Activated naive CD4-positive, alpha-beta T cell treated with anti-CD3 and anti-CD28 coated beads, Interleukin-2, amount 50 U/mL, for 24 hours (primary cell): ENCODE results near the gene RBPJ.

ENCODE experiments used
- H3K27ac Mint-ChIP-seq: one replicate; pipeline ENCODE4 v1.8.0; 2021; ENCODE audit warnings: mild to moderate bottlenecking, mixed read lengths
- H3K27me3 Mint-ChIP-seq: one replicate; pipeline ENCODE4 v1.8.0; 2021; ENCODE audit warnings: mixed read lengths
- H3K36me3 Mint-ChIP-seq: one replicate; pipeline ENCODE4 v1.8.0; 2021; ENCODE audit warnings: mixed read lengths
- H3K4me1 Mint-ChIP-seq: one replicate; pipeline ENCODE4 v1.8.0; 2021; ENCODE audit warnings: mixed read lengths
- H3K4me3 Mint-ChIP-seq: one replicate; pipeline ENCODE4 v1.8.0; 2021; ENCODE audit warnings: mild to moderate bottlenecking, mixed read lengths
- H3K9me3 Mint-ChIP-seq: one replicate; pipeline ENCODE4 v1.8.0; 2021; ENCODE audit warnings: mixed read lengths

The RBPJ gene

DNA sequence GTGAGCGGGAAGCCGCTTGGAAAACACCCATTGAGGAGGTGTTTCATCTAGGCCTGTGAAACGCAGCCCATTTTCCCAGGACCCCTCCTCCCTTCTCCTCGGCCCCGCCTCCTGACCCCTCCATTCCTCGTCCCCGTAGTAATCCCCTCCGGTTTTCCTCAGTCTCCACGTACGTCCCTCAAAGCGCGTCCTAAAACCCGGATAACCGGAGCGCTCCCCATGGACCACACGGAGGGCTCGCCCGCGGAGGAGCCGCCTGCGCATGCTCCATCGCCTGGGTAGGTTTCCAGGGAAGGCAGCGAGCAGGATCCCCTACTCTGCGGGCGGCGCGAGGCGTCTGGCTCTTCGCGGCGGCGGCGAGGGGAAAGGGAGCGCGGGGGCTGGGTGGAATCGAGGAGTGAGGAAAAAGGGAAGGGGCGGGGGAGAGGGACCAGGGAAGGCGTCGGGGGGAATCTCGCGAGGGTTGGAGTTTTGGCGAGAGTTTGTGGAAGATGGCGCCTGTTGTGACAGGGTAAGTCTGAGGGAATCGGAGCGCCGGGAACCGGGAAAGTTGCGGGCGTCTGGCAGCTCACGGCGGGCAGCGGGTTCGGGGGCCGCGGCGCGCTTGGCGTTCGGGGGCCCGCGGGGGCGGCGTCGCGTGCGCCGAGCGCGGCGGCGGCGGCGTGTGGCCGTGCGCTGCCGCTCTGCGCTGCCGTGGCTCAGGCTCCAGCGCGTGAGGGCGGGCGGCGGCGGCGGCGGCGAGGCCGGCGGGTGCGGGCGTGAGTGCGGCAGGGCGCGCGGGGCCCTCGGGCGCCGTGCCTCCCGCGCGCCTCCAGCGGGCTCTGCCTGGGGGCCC lies at the start of gene RBPJ:
Gene RBPJ (plus strand): TSS at position 477 of the 835 bp plus-strand sequence. CDS start 15 bp downstream, at position 492.
- H3K27ac Mint-ChIP-seq = peak within 1 kb of the TSS; percentile 100
- H3K9me3 Mint-ChIP-seq = peaks cover 4% of the 10 kb centered on the region
- H3K27me3 Mint-ChIP-seq = no peaks in the 10 kb centered on the region
- H3K4me1 Mint-ChIP-seq = peaks cover 47% of the 10 kb centered on the region
- H3K36me3 Mint-ChIP-seq = peaks cover 11% of the 10 kb centered on the region
- H3K4me3 Mint-ChIP-seq = peak within 1 kb of the TSS; percentile 99

DNA sequence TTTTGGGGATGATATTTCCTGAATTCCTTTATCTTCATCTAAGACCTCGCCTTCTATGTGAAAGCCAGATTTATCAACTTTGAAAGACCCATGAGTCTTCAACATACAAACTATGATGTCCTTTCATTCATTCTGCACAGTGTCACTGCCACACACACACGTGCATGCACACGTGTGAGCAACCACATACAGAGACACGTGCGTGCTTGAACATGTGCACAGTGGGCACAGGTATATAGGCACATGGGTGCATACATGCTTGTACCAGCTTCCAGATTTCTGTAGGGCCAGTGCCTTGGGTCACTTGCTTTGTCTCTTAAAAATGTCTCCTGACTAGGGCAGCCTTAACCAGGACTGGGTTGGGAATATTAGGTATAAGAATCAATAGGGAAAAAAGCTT lies 49.1 kb upstream of the RBPJ start:
- Mint-ChIP-seq H3K4me3 (no peak overlapping the region), H3K27ac (no peak overlapping the region), H3K4me1 (peaks cover 17% of the 10 kb centered on the region), H3K36me3 (no peaks in the 10 kb centered on the region), H3K9me3 (no peaks in the 10 kb centered on the region), H3K27me3 (peaks cover 1% of the 10 kb centered on the region)

DNA sequence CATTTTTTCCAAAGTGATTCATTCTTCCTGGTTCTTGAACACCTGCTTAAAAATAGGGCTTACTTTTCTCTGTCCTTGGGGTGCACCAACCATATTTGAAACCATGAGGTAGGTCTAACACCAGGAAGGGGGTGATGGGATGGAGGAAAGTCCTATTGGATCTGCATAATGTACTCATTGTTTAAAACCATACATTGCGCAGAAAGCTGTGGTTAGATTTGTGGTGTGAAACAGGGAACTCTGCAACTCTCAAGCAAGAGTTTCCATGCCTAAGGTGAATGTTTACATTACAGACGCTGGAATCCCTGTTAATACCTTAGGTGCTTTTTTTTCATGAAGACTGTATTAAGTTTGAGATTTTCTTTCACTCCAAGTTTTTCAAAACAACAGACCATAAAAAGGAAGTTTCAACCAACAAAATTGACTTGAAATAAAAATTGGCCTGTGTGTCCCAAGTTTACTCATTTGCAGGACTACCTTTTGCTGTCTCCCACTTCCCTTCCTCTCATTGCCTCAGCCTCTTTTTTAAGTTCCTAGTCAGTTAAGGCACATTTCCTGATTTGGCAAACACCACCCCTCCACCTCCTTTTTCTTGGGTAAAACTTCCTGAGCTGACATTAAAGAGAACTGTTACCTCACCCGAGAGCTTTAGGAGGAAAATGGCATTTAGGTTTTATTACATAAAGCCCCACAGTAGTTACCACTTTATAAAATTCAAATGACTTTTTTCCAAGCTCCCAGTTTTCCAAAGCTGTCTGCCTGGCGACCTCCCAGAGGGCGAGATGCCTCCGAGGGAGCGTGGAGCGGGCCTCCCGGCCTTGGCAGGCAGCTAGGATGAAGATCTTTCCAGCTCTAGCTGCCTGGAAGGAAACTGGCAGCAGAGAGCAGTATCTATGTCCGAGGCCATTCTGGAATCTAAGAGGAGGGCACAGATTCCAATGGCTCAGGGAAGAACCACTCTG lies 47.9 kb upstream of the RBPJ start:
- H3K4me3 Mint-ChIP-seq = no peak overlapping the region
- no peaks in the 10 kb centered on the region for H3K9me3 Mint-ChIP-seq
- H3K36me3 Mint-ChIP-seq = no peaks in the 10 kb centered on the region
- peaks cover 1% of the 10 kb centered on the region for H3K27me3 Mint-ChIP-seq
- H3K27ac Mint-ChIP-seq = peak overlapping the region; percentile 85
- peaks cover 17% of the 10 kb centered on the region for H3K4me1 Mint-ChIP-seq

DNA sequence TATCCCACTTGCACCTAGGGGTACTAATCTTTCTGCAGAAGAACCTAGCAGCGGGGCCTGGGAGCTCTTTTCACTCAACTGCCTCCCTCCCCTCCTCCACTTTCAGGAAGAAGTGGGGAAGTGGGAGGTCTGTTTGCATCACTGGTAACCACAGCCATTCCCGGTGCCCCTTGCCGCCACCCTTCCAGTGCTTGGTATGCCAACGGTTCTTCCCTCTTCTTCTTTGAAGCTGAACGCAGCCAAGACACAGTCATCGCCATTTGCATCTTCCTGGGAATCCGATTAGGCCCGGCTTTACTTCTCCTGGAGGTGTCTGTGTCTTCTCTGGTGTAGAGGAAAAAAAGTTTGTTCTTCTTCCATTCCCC lies 47.2 kb upstream of the RBPJ start:
- Mint-ChIP-seq H3K36me3 (no peaks in the 10 kb centered on the region), H3K9me3 (no peaks in the 10 kb centered on the region), H3K27ac (no peak overlapping the region)

DNA sequence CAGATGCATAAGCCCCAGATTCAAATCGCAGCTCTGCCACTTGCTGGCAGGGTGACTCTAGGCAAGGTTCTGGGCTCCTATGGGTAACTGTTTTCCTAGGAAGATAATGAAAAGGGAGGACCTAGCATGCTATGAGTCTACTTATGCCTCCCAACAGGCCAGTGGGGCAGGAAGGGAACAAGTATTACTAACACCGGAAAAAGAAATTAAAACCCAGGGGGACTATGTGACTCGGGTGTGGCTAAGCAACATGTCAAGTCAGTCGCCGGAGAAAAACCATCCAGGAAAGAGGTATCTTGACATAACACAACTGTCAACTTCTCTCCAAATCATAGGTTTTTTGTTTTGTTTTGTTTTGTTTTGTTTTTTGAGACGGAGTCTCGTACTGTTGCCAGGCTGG lies 45.5 kb upstream of the RBPJ start:
- H3K27ac Mint-ChIP-seq = no peak overlapping the region
- H3K9me3 Mint-ChIP-seq = no peaks in the 10 kb centered on the region
- no peaks in the 10 kb centered on the region for H3K36me3 Mint-ChIP-seq
- H3K4me3 Mint-ChIP-seq = no peak overlapping the region
- H3K27me3 Mint-ChIP-seq = peaks cover 1% of the 10 kb centered on the region
- peaks cover 17% of the 10 kb centered on the region for H3K4me1 Mint-ChIP-seq

More for the DNA sequence above, 47.2 kb upstream of the RBPJ start:
- Mint-ChIP-seq H3K4me3 (no peak overlapping the region), H3K27me3 (peaks cover 1% of the 10 kb centered on the region), H3K4me1 (peaks cover 17% of the 10 kb centered on the region)

DNA sequence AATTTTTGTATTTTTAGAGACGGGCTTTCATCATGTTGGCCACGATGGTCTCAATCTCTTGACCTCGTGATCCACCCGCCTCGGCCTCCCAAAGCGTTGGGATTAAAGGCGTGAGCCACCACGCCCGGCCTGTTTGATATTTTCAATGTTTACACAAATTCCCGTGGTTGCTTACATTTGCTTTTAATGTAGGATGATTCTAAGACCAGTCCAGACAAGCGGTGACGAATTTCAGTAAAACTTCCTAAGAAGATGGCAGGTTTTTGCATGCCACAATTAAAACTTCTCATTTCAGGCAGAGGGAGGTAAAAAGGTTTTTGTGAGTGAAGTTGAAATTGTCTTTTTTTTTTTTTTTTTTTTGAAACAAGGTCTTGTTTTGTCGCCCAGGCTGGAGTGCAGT lies 41.4 kb upstream of the RBPJ start:
- Mint-ChIP-seq H3K36me3 (no peaks in the 10 kb centered on the region), H3K4me1 (no peaks in the 10 kb centered on the region), H3K4me3 (no peak overlapping the region), H3K27ac (no peak overlapping the region), H3K9me3 (no peaks in the 10 kb centered on the region), H3K27me3 (no peaks in the 10 kb centered on the region)

DNA sequence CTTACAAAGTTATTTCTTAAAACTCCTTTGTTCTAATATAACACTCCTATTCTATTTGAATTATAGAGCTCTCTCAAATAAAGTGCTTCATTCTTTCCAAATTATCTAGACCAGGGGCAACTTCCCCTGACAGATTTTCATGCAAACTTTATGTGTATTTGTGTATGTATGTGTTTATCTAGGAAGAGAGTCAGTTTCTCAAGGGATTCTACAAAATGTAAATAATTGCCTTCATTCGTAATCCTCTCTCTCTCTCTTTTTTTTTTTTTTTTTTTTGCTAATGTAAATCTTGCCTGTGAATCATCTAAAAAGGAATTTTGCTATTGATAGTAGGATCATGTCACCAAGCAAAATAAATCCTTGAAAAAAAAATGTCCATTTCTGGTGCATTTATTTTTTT lies 38.9 kb upstream of the RBPJ start:
- Mint-ChIP-seq H3K4me1 (no peaks in the 10 kb centered on the region), H3K27me3 (no peaks in the 10 kb centered on the region), H3K36me3 (no peaks in the 10 kb centered on the region), H3K9me3 (no peaks in the 10 kb centered on the region), H3K4me3 (no peak overlapping the region), H3K27ac (no peak overlapping the region)

DNA sequence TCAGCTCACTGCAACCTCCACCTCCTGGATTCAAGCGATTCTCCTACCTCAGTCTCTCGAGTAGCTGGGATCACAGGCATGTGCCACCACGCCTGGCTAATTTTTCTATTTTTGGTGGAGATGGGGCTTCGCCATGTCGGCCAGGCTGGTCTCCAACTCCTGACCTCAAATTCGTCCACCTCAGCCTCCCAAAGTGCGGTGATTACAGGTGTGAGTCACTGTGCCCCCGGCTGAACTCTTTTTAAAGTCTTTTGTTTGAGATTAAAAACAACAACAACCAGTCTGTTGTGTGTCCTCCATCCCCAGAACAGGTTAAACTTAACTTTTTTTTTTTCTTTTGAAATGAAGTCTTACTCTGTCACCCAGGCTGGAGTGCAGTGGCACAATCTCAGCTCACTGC lies 36.3 kb upstream of the RBPJ start:
- Mint-ChIP-seq H3K9me3 (no peaks in the 10 kb centered on the region), H3K36me3 (no peaks in the 10 kb centered on the region), H3K4me1 (peaks cover 6% of the 10 kb centered on the region), H3K27me3 (no peaks in the 10 kb centered on the region), H3K4me3 (no peak overlapping the region), H3K27ac (no peak overlapping the region)

DNA sequence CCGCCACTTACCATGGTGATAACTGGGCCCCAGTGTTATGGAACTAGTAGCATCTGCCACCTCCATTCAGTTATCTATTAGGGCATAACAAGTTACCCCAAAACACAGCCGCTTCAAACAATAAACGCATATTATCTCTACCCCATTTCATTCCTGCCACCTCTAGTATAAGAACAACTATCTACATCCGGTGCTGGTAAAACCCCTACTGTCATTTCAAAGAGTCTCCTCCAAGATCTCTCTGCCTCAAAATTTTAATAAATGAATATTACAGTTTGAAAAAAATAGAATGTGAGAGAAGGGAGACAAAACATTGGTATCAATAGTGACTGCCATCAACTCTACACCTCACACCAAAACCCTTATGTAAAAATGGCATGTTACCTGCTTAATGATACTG lies 35.5 kb upstream of the RBPJ start:
- Mint-ChIP-seq H3K27ac (no peak overlapping the region), H3K27me3 (no peaks in the 10 kb centered on the region), H3K9me3 (no peaks in the 10 kb centered on the region), H3K4me1 (peaks cover 6% of the 10 kb centered on the region), H3K36me3 (no peaks in the 10 kb centered on the region), H3K4me3 (no peak overlapping the region)

DNA sequence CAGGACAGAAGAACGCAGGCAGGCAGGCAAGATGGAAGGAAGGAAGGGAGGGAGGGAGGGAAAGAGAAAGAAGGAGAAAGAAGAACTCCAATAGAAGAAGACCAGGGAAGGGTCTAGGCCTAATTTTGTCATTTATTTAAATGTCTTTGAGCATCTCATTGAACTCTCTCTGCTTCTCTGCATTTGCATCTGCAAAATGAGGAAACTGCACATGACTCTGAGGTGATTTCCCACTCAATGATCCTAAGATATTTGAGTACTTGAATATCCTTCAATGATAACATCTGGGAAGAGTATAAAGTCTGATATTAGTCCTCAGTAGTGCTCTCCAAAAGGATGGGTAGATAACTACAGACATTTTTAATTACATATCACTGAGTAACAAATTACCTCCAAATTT lies 33.1 kb upstream of the RBPJ start:
- no peak overlapping the region for H3K4me3 Mint-ChIP-seq
- H3K27ac Mint-ChIP-seq = no peak overlapping the region
- H3K4me1 Mint-ChIP-seq = peaks cover 6% of the 10 kb centered on the region
- no peaks in the 10 kb centered on the region for H3K36me3 Mint-ChIP-seq
- no peaks in the 10 kb centered on the region for H3K27me3 Mint-ChIP-seq
- H3K9me3 Mint-ChIP-seq = no peaks in the 10 kb centered on the region

DNA sequence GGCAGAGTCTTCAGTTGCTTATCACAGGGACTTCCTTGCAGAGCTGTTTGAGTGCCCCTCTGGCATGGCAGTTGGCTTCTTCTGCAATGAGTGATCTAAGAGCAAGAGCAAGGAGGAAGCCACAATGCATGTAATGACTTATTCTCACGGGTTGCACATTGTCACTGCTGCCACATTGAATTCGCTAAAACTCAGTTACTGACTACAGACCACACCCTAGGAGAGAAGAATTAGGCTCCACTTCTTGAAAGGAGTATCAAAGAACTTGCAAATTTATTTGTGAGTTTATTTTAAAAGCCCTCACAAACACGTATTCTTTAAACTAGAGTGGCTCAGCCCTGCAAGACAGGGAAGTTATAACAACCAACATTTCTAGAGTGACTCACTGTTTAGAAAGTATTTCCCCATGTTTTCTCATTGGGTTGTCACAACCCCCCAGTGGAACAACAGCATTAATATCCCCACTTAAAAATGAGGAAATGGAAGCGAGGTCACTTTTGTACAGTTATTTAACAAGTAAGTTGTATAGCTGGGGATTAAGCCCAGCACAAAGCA lies 32.4 kb upstream of the RBPJ start:
- Mint-ChIP-seq H3K36me3 (no peaks in the 10 kb centered on the region), H3K27me3 (no peaks in the 10 kb centered on the region), H3K27ac (no peak overlapping the region), H3K4me1 (peaks cover 6% of the 10 kb centered on the region), H3K4me3 (no peak overlapping the region), H3K9me3 (no peaks in the 10 kb centered on the region)

DNA sequence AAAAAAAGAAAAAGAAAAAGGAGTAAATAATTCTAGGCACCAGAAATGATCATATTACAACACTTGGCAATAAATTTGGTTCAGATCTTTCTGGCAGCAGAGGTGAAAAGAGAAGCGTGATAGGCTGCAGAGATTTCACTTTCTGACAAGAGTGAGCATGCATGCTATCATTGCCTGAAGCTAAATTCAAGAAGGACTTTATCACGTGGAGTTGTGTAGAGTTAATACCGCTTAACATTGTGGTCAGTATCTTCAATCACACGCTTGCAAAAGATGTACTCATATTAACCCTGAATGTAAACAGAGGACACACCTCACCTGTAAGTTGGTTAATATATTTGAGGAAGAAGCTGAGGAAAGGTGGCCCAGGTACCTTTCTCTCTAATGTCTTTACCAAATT lies 31.4 kb upstream of the RBPJ start:
- H3K4me3 Mint-ChIP-seq = no peak overlapping the region
- peaks cover 6% of the 10 kb centered on the region for H3K4me1 Mint-ChIP-seq
- no peaks in the 10 kb centered on the region for H3K36me3 Mint-ChIP-seq
- peak overlapping the region; percentile 30 for H3K27ac Mint-ChIP-seq
- no peaks in the 10 kb centered on the region for H3K27me3 Mint-ChIP-seq
- no peaks in the 10 kb centered on the region for H3K9me3 Mint-ChIP-seq

DNA sequence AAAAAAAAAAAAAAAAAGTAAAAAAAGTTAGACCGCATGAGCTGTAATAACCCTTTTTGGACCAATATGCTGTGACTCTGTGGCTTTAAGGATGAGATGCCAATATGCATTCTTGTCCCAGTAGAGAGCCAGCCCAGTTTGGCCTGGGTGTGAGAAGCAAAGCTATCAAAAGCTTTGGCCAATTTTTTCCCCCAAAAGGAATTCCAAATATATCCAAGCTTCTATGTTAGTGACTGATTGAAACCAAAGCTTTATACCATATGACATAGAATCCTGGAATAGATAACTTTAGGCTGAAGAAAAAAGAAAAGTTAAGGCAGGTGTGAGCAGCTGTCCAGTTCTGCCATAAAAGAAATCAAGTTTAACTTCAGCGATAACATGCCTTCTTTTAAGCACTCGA lies 30.5 kb upstream of the RBPJ start:
- H3K4me1 Mint-ChIP-seq = peaks cover 6% of the 10 kb centered on the region
- H3K27me3 Mint-ChIP-seq = no peaks in the 10 kb centered on the region
- H3K9me3 Mint-ChIP-seq = no peaks in the 10 kb centered on the region
- H3K36me3 Mint-ChIP-seq = no peaks in the 10 kb centered on the region
- no peak overlapping the region for H3K4me3 Mint-ChIP-seq
- no peak overlapping the region for H3K27ac Mint-ChIP-seq

DNA sequence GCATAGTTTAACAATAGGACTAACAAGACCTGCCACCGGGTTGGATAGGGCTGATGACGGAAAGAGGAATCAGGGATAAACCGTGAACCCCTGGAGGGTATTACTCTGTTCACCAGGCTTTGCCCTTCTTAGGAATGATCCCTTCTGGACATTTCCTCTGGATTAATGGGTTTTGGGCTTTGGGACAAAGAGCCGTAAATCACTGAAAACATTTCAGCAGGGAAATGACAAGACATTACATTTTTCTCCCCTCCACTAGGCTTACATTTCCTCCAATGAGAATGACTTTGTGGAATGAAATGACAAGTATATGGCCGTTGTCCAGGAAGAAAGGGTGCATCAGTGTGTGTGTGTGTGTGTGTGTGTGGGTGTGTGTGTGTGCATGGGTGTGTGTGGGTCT lies 25.9 kb upstream of the RBPJ start:
- H3K9me3 Mint-ChIP-seq = no peaks in the 10 kb centered on the region
- peaks cover 12% of the 10 kb centered on the region for H3K4me1 Mint-ChIP-seq
- no peaks in the 10 kb centered on the region for H3K27me3 Mint-ChIP-seq
- H3K4me3 Mint-ChIP-seq = no peak overlapping the region
- H3K27ac Mint-ChIP-seq = no peak overlapping the region
- H3K36me3 Mint-ChIP-seq = no peaks in the 10 kb centered on the region

DNA sequence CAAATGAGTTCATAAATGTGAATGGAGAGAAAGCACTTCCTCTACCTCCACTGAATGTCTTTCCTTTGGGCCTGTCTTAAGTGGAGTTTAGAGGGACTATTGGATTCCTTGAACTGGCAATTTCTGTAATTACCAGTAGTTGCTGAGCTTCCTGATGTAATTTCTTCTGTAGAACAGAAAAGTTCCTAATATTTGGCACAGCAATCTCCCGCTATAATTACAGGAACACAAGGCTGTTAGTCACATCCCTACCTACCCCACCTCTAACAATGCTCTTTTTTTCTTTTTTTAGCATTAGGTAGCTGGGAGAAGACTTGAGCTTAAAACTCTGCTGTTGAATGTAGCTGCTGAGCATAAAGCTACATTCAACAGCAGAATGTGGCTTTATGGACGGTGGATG lies 24.8 kb upstream of the RBPJ start:
- Mint-ChIP-seq H3K9me3 (no peaks in the 10 kb centered on the region), H3K4me1 (peaks cover 12% of the 10 kb centered on the region), H3K4me3 (no peak overlapping the region), H3K27ac (no peak overlapping the region), H3K27me3 (no peaks in the 10 kb centered on the region), H3K36me3 (no peaks in the 10 kb centered on the region)

DNA sequence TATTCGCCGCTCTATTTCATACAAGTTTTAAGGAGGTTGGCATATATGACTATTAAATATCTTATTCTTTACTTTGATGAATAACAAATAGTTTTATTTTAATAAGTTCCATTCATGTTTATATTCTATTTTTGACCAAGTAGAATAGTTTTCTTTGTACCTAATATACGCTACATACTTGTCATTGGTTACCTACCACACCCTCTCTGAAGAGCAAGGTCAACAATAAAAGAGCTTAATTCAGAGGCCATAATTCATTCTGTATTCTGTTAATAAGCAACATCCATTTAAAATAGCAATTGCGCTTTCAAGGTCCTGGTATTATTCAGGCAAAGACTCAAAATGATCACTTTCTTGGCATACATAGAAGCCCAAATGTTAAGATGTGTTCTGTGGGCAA lies 24.3 kb upstream of the RBPJ start:
- Mint-ChIP-seq H3K27ac (no peak overlapping the region), H3K4me1 (peaks cover 12% of the 10 kb centered on the region), H3K9me3 (no peaks in the 10 kb centered on the region), H3K4me3 (no peak overlapping the region), H3K36me3 (no peaks in the 10 kb centered on the region), H3K27me3 (no peaks in the 10 kb centered on the region)
